ENCODE measurements around the gene MINPP1.

DNA sequence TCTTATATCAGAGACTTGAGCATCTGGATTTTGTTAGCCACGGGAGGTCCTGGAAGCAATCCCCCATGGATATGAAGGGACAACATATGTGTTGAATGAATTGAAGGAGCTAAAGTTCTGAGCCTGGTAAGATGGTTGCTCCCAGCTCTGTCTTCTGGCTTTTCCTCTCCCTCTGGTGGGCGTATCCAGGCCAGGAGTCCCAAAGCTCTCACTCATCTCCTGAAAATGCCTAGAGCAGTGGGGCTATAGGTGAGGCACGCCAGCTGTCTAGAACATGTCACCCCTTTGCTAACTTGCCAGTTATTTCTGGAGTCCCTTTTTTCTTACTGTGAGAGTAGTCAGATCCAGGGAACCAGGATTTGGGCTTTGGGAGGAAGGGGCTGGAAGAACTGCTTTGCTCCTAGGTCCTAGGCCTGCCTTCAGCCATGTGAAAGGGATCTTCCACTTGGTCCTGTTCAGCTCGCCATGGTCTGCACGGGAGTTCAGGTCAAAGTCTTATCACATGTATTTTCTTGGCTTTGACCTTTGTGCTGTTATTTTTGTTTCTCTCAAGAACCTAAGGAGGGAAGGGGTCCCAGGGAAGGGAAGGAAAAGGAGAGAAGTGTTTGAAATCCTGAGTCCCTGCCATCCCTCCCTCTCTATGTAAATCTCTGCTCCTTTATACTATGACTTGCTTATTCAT lies 73.6 kb downstream of the MINPP1 start:
- TF ChIP-seq, protein P1, sequence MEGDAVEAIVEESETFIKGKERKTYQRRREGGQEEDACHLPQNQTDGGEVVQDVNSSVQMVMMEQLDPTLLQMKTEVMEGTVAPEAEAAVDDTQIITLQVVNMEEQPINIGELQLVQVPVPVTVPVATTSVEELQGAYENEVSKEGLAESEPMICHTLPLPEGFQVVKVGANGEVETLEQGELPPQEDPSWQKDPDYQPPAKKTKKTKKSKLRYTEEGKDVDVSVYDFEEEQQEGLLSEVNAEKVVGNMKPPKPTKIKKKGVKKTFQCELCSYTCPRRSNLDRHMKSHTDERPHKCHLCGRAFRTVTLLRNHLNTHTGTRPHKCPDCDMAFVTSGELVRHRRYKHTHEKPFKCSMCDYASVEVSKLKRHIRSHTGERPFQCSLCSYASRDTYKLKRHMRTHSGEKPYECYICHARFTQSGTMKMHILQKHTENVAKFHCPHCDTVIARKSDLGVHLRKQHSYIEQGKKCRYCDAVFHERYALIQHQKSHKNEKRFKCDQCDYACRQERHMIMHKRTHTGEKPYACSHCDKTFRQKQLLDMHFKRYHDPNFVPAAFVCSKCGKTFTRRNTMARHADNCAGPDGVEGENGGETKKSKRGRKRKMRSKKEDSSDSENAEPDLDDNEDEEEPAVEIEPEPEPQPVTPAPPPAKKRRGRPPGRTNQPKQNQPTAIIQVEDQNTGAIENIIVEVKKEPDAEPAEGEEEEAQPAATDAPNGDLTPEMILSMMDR (conservative IDR thresholded peaks at IDR 0.05 in 1 of 2, IDR thresholded peaks at IDR 0.05 in 1 of 2; ENCODE audit: extremely low read depth in 1 of 2, insufficient read depth in 1 of 2, low read depth in 1 of 2, low read length in 2 of 2), result no peak
- no peak for TF ChIP-seq EZH2 (IDR thresholded peaks at IDR 0.05; ENCODE audit: borderline replicate concordance, low read length)
